Stimulated activated CD4-positive, alpha-beta T cell treated with anti-CD3 and anti-CD28 coated beads, Interleukin-4, amount 100 ng/mL, for 48 hours (primary cell): ENCODE data around the gene PRDM10.
"Not testable (repeated sequence)": the region's sequence is repeated elsewhere in the genome, so short reads cannot be mapped to it uniquely, and the experiment has no call there.

Source experiments
- DNase-seq, 2 donors: peaks; one replicate each; pipeline ENCODE4 v3.0.0-alpha.2; 2020; ENCODE audit warnings: low read depth in 2 of 2

PRDM10 gene

GRCh38 chr11:129894278-129895125 is 108.1 kb downstream of the PRDM10 start:
- no peak for DNase-seq

GRCh38 chr11:129888451-129888850 is 114.2 kb downstream of the PRDM10 start:
- no peak for DNase-seq

GRCh38 chr11:129885381-129885780 is 117.3 kb downstream of the PRDM10 start:
- DNase-seq = no peak

GRCh38 chr11:129884581-129884980 is 118.1 kb downstream of the PRDM10 start:
- no peak for DNase-seq

- DNase-seq = peak in 1 of 2 donors; percentile 33
Observed at GRCh38 chr11:129881570-129882170, 121.0 kb downstream of the PRDM10 start.

GRCh38 chr11:129880311-129880710 is 122.3 kb downstream of the PRDM10 start:
- DNase-seq = no peak

- no peak for DNase-seq
Observed at GRCh38 chr11:129871914-129872313, 130.7 kb downstream of the PRDM10 start.

- DNase-seq = not testable (repeated sequence)
Observed at GRCh38 chr11:129868626-129869025, 134.0 kb downstream of the PRDM10 start.

- no peak for DNase-seq
Observed at GRCh38 chr11:129866311-129866710, 136.3 kb downstream of the PRDM10 start.

GRCh38 chr11:129865701-129866100 is 136.9 kb downstream of the PRDM10 start:
- DNase-seq = no peak

- DNase-seq = no peak
Observed at GRCh38 chr11:129864811-129865210, 137.8 kb downstream of the PRDM10 start.

- no peak for DNase-seq
Observed at GRCh38 chr11:129861702-129862522, 140.7 kb downstream of the PRDM10 start.

GRCh38 chr11:129856036-129856435 is 146.6 kb downstream of the PRDM10 start:
- DNase-seq = no peak

GRCh38 chr11:129855086-129855485 is 147.5 kb downstream of the PRDM10 start:
- DNase-seq = no peak

- no peak for DNase-seq
Observed at GRCh38 chr11:129854232-129854805, 148.3 kb downstream of the PRDM10 start.

GRCh38 chr11:129853518-129854231 is 149.0 kb downstream of the PRDM10 start:
- DNase-seq = peak; percentile 17 to 18

- no peak for DNase-seq
Observed at GRCh38 chr11:129852125-129852740, 150.4 kb downstream of the PRDM10 start.
